K562 (cell line): Measurements from ENCODE around the gene PPM1H. TPM values are rescaled to one million over a fixed set of nuclear protein-coding genes. Genes with fewer than 3 reads are reported as not detected.

Experiments used
- ATAC-seq: fragments of 200-7000 bp; cut with Tn5 transposase; 3 replicates; pipeline ENCODE4 v1.9.1; 2020; ENCODE audit warnings: moderate library complexity
- BruUV-seq: library from RNA; stranded (reverse); fragments of 400-500 nt; replicated peaks from 2 replicates; lab custom pipeline; 2021; lab: Mats Ljungman, UMichigan
- CTCF ChIA-PET: fragments of 300-600 bp; formaldehyde crosslinking; extraction: SDS; loops from one replicate; lab custom pipeline; 2021; ENCODE audit warnings: low intra/inter-chr PET ratio; lab: Yijun Ruan, JAX
- POLR2A ChIA-PET: fragments of 300-600, 350-650 bp; sonication (Branson Sonifier 250); formaldehyde crosslinking; extraction: SDS; loops from one replicate; lab custom pipeline; 2021; ENCODE audit warnings: antibody characterized with exemption, inconsistent platforms; lab: Yijun Ruan, JAX
- DNase-seq, 4 experiments: peaks; one replicate each; pipeline versions ENCODE4 v3.0.0 to v3.0.0-alpha.2; 2011 to 2018; ENCODE audit warnings: low spot score in 3 of 4, mixed read lengths in 3 of 4; ENCODE audit errors: extremely low read depth in 1 of 4
- FAIRE-seq: peaks from 2 replicates; lab custom pipeline; 2011; peaks lifted over from hg19 to GRCh38; lab: Jason Lieb, UNC
- H2AFZ ChIP-seq: 2 replicates; pipeline ENCODE4 v1.6.0; 2011; ENCODE audit warnings: low read depth, low read length, control low read depth, inconsistent platforms
- H3K27ac ChIP-seq: fragments of 200-600 bp; 3 replicates; pipeline ENCODE4 v1.8.0; 2011; ENCODE audit warnings: low read depth, mild to moderate bottlenecking, control low read depth, inconsistent platforms, low read length, moderate library complexity, mixed read lengths; ENCODE audit errors: extremely low read depth
- H3K27me3 ChIP-seq, 2 experiments: fragments of 300-600 bp in 1 of 2; 2 replicates in 1 of 2; 3 replicates in 1 of 2; pipeline versions ENCODE4 v1.6.0 to v1.8.0; 2011; ENCODE audit warnings: inconsistent platforms in 2 of 2, low read length in 2 of 2, mild to moderate bottlenecking in 1 of 2, mixed read lengths in 1 of 2, moderate library complexity in 1 of 2; ENCODE audit not compliant: control insufficient read depth in 2 of 2, insufficient read depth in 2 of 2
- H3K36me3 ChIP-seq: fragments of 300-600 bp; 3 replicates; pipeline ENCODE4 v1.8.0; 2011; ENCODE audit warnings: mild to moderate bottlenecking, low read length, inconsistent platforms; ENCODE audit not compliant: control insufficient read depth, insufficient read depth
- H3K4me1 ChIP-seq, 2 experiments: fragments of 200-600 bp in 1 of 2; replicated peaks in 1 of 2; 2 replicates in 1 of 2; 3 replicates in 1 of 2; pipeline versions ENCODE4 v1.5.1 to v1.8.0; 2011; ENCODE audit warnings: inconsistent platforms in 2 of 2, low read length in 2 of 2, mild to moderate bottlenecking in 1 of 2, mixed read lengths in 1 of 2, moderate library complexity in 1 of 2; ENCODE audit not compliant: control insufficient read depth in 2 of 2, insufficient read depth in 2 of 2
- H3K4me2 ChIP-seq: 2 replicates; pipeline ENCODE4 v1.6.1; 2011; ENCODE audit warnings: low read length, control low read depth, inconsistent platforms, mixed read lengths; ENCODE audit not compliant: insufficient read depth
- H3K4me3 ChIP-seq: fragments of 200-600 bp; sonication (generic), shearing (Covaris generic); 2 replicates; pipeline ENCODE4 v1.5.1; 2016; ENCODE audit warnings: control low read depth, inconsistent platforms
- H3K79me2 ChIP-seq: fragments of 200-600 bp; 3 replicates; pipeline ENCODE4 v1.8.0; 2011; ENCODE audit warnings: low read length, inconsistent platforms; ENCODE audit not compliant: control insufficient read depth, insufficient read depth
- H3K9ac ChIP-seq, 2 experiments: 2 replicates each; pipeline versions ENCODE4 v1.6.0 to v1.6.1; 2011; ENCODE audit warnings: low read depth in 2 of 2, low read length in 2 of 2, control low read depth in 1 of 2, inconsistent platforms in 1 of 2, mild to moderate bottlenecking in 1 of 2, mixed read lengths in 1 of 2; ENCODE audit not compliant: insufficient read depth in 1 of 2
- H3K9me1 ChIP-seq: one replicate; pipeline ENCODE4 v1.6.0; 2011; ENCODE audit warnings: inconsistent platforms, mild to moderate bottlenecking, low read length, moderate library complexity; ENCODE audit not compliant: control insufficient read depth, insufficient read depth
- H3K9me3 ChIP-seq: replicated peaks from 2 replicates; pipeline ENCODE4 v1.5.1; 2011; ENCODE audit warnings: low read depth, low read length, inconsistent platforms; ENCODE audit not compliant: control insufficient read depth, insufficient read depth
- H4K20me1 ChIP-seq: replicated peaks from 2 replicates; pipeline ENCODE4 v1.6.1; 2011; ENCODE audit warnings: low read length, inconsistent platforms, mixed read lengths; ENCODE audit not compliant: control insufficient read depth, insufficient read depth
- RBM25 ChIP-seq: fragments of 200-400 bp; formaldehyde crosslinking; IDR thresholded peaks from 2 replicates; pipeline ENCODE4 v1.6.1; 2018; ENCODE audit warnings: low read length, low read depth, moderate library complexity; ENCODE audit not compliant: severe bottlenecking
- WGBS: fragments of 100-300 bp; shearing (Covaris generic); methylation state at CpG from one replicate; pipeline ENCODE4 v1.1.6; 2016; ENCODE audit warnings: low coverage, mixed read lengths; ENCODE audit not compliant: insufficient coverage; ENCODE audit errors: missing lambda C conversion rate; 5-methylcytosine and 5-hydroxymethylcytosine counted together
- in situ Hi-C: fragments of 300-500 bp; cut with MboI; formaldehyde crosslinking; loops from 4 replicates; pipeline ENCODE4 v1.15.0; 2018; ENCODE audit warnings: inconsistent platforms, mixed read lengths
- intact Hi-C: fragments of 100-400 bp; cut with micrococcal nuclease; formaldehyde crosslinking; loops from 2 replicates; pipeline ENCODE4 v1.14.2; 2022
- polyA plus RNA-seq, 8 experiments: library from polyadenylated mRNA; depleted of rRNA in 4 of 8; stranded (reverse) in 5 of 8; unstranded in 3 of 8; fragments of >200 nt; fragmentation: Nextera tagmentation in 2 of 8; fragmentation: Illumina TruSeq in 1 of 8; extraction: Ambion mirVana in 2 of 8; extraction: Trizol in 1 of 8; gene quantifications; 2 replicates each; pipeline versions ENCODE4 v1.2.1 to v1.2.3, GENCODE V29; 2011 to 2014; ENCODE audit warnings: inconsistent platforms in 1 of 8, missing spikeins in 1 of 8
- total RNA-seq, 7 experiments: library from RNA; depleted of rRNA in 6 of 7; stranded (reverse); fragments of >200 nt in 6 of 7; fragmentation: Illumina TruSeq in 2 of 7; extraction: Trizol in 2 of 7; gene quantifications; 2 replicates each; pipeline versions ENCODE4 v1.2.1 to v1.2.3, GENCODE V29; 2011 to 2021; ENCODE audit warnings: low replicate concordance in 1 of 7
- TF ChIP-seq, protein P1 (sequence below): sonication (generic); formaldehyde crosslinking; IDR thresholded peaks from 2 replicates; pipeline ENCODE4 v1.8.0; 2022; ENCODE audit warnings: missing genetic modification reagents, mild to moderate bottlenecking, borderline replicate concordance

The PPM1H gene
- total and polyA plus RNA-seq, 9 of the 15 experiments (the other 6 are each of a cell fraction or from before 2014, with no cell fraction given) = 5.3 to 29.3 (median 11.3) TPM

DNA sequence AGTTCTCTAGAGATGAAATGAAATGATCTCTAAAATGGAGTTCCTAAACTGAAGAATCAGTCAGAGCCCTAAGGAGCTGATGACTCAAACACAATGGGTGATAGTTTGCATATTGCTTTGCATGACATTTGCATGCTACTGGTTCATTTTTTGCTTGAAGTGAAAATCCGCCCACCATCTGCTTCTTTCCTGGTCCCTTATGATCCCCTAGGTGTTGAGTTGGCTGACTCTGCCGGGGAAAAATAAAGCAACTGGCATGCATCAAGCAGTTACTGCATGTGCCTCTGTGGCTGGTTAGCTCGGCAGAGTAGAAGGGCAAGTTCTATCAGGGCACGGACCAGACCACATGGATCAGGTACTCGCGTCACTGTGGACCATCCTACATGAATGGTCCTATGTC, 151.1 kb downstream of the PPM1H start:
- Histone ChIP-seq H3K4me3 (no peak overlapping the region), H3K4me2 (no peak overlapping the region), H3K9me1 (no peaks in the 10 kb centered on the region), H3K79me2 (no peaks in the 10 kb centered on the region), H3K4me1 (no peaks in the 10 kb centered on the region; a peak in 3 of 5 replicates), H3K27me3 (peaks cover 0 to 4% of the 10 kb centered on the region in 2 experiments; a peak in 1 of 5 replicates), H2AFZ (no peak overlapping the region), H3K27ac (no peak overlapping the region), H4K20me1 (no peaks in the 10 kb centered on the region), H3K36me3 (peaks cover 12% of the 10 kb centered on the region; the same call in 1 of the 3 replicates), H3K9me3 (no peaks in the 10 kb centered on the region), H3K9ac (no peak overlapping the region)
- FAIRE-seq (no peak), ATAC-seq (no peak), DNase-seq (no peak)
- intact Hi-C loops (no loop called here), in situ Hi-C loops (no loop called here)
- ChIA-PET POLR2A (interaction anchor here (1.0 to 1.4 kb wide), 3 partner anchors 10 to 45 kb away, joined by 3 to 4 read pairs (median 3); no protein-coding TSS in a partner anchor), CTCF (no interaction called here)
- no peak for TF ChIP-seq RBM25
- TF ChIP-seq, protein P1, sequence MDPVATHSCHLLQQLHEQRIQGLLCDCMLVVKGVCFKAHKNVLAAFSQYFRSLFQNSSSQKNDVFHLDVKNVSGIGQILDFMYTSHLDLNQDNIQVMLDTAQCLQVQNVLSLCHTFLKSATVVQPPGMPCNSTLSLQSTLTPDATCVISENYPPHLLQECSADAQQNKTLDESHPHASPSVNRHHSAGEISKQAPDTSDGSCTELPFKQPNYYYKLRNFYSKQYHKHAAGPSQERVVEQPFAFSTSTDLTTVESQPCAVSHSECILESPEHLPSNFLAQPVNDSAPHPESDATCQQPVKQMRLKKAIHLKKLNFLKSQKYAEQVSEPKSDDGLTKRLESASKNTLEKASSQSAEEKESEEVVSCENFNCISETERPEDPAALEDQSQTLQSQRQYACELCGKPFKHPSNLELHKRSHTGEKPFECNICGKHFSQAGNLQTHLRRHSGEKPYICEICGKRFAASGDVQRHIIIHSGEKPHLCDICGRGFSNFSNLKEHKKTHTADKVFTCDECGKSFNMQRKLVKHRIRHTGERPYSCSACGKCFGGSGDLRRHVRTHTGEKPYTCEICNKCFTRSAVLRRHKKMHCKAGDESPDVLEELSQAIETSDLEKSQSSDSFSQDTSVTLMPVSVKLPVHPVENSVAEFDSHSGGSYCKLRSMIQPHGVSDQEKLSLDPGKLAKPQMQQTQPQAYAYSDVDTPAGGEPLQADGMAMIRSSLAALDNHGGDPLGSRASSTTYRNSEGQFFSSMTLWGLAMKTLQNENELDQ = no peak
- BruUV-seq = no TSS peak
- WGBS = 52% methylated on average over 6 of the region's 6 CpGs
